GM18907 (cell line): ENCODE results near the gene SORBS2.
"Not testable (repeated sequence)": the region's sequence is repeated elsewhere in the genome, so short reads cannot be mapped to it uniquely, and the experiment has no call there.

Experiments used
- ATAC-seq: cut with Tn5 transposase; IDR thresholded peaks from one replicate; pipeline ENCODE4 v1.9.1; 2021; ENCODE audit warnings: mild to moderate bottlenecking, moderate library complexity; ENCODE audit not compliant: unreplicated experiment

Gene SORBS2, protein sequence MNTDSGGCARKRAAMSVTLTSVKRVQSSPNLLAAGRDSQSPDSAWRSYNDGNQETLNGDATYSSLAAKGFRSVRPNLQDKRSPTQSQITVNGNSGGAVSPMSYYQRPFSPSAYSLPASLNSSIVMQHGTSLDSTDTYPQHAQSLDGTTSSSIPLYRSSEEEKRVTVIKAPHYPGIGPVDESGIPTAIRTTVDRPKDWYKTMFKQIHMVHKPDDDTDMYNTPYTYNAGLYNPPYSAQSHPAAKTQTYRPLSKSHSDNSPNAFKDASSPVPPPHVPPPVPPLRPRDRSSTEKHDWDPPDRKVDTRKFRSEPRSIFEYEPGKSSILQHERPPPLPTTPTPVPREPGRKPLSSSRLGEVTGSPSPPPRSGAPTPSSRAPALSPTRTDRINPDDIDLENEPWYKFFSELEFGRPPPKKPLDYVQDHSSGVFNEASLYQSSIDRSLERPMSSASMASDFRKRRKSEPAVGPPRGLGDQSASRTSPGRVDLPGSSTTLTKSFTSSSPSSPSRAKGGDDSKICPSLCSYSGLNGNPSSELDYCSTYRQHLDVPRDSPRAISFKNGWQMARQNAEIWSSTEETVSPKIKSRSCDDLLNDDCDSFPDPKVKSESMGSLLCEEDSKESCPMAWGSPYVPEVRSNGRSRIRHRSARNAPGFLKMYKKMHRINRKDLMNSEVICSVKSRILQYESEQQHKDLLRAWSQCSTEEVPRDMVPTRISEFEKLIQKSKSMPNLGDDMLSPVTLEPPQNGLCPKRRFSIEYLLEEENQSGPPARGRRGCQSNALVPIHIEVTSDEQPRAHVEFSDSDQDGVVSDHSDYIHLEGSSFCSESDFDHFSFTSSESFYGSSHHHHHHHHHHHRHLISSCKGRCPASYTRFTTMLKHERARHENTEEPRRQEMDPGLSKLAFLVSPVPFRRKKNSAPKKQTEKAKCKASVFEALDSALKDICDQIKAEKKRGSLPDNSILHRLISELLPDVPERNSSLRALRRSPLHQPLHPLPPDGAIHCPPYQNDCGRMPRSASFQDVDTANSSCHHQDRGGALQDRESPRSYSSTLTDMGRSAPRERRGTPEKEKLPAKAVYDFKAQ (N-terminal part only)

GRCh38 chr4:185811509-185812364, at the start of gene SORBS2:
TSS of gene SORBS2 (minus strand) at chr4:185812194. CDS start at chr4:185690571, 121,623 bp downstream.
- ATAC-seq = peak; percentile 85

DNA sequence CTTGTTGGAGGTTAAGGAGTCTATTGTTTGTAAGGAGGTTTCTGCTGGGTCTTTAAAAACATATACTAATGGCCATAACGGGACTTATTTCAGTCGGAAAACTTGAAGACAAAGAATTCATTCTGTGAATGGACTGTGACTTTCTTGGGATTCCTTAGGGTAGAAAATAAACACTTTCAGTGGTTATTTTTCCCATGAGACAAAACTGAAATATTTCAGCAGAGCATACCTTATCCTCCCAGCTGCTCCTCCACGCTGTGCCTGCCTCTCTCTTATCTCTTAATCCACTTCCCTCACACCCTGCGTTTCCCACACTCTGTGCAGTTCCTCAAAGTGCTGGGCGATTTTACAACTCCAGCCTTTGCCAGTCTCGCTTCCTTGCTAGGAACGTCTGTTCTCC, 47.1 kb upstream of the SORBS2 start:
- ATAC-seq = no peak

DNA sequence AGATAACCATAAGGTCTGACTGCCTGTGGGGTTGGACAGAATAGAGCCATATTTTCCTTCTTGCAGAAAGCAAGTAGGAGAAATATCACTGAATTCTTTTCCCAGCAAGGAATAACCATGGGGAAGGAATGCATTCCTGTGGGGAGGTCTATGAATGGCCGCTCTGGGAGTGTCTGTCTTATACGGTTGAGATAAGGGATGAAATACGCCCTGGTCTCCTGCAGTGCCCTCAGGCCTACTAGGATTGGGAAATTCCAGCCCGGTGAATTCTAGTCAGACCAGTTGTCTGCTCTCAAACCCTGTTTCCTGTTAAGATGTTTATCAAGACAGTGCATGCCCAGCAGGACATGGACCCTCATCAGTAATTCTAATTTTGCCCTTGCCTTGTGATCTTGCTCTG, 45.6 kb upstream of the SORBS2 start:
- not testable (repeated sequence) for ATAC-seq

GRCh38 chr4:185853841-185854240, 41.8 kb upstream of the SORBS2 start:
- no peak for ATAC-seq

DNA sequence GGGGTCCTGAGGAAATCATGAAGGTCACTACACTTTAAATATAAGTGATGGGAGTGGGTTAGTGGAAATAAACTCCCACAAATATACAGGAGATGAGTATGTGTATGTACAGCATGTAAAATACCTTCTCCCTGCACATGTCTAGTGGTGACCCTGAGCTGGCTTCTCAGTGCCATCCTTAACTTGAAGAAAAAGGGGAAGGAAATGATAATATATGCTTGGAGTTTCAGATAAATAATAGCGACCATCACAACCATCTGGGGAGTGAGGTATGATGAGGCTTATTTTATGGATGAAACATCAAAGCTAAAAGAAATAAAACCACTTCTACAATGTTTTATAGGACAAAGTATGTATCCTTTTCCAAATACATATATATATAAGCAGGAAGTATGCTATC, 41.0 kb upstream of the SORBS2 start:
- no peak for ATAC-seq

- no peak for ATAC-seq
These were observed 37.9 kb upstream of the SORBS2 start for GRCh38 chr4:185849664-185850550.

DNA sequence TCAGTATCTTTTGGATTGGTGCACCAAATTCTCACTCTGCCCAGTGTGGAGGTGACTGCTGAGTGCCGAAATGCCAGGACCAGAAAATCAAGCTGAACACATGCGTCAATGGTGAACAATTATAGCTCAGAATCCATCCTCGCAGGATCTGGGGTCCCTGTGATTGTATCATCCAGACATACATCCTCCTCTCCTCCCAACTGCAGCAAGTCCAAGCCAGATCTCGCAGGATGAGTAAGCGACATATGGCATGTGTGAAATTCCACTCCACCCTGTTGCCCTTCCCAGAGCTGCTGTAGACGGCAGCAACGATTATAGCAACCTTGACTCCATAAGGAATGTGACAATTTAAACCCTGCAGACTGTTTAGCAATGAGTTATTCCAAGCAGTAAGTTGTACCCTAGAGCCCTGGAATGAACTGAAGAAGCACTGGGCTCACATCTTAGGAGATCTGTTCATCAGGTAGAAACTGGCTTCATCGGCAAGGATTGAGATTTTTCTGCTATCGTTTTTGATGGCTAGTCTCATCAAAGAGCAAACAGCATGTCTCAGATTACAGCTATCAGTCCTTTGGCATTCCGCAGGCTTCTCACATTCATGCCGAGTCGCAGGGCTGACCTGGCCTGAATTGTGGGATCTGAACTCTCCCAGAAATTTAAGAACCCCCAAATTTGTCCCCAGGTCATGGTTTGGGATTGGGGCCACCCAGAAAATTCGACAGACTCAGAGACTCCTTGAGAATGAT, 35.5 kb upstream of the SORBS2 start:
- ATAC-seq = no peak

- ATAC-seq = no peak
These were observed 34.6 kb upstream of the SORBS2 start for GRCh38 chr4:185846505-185847150.

GRCh38 chr4:185845966-185846365, 34.0 kb upstream of the SORBS2 start:
- ATAC-seq = no peak

DNA sequence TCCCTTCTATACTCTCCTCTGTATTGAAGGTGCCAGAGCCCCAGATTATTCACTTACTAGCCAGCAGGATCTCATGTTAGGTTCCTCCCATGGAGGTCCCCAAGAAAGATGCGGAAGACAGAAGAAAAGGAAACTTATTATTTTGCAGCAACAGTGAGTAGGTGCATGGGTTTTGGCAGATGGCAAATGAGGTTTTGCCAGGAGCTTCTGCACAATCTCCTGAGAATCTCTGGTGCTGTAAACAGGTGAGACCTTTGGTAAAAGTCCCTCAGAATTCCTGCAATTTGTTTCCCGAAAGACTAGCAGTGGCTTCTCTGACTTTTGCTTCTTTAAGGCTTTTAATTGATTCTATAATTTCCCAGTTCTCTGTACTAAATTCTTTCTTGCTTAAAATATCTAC, 29.5 kb upstream of the SORBS2 start:
- ATAC-seq = no peak

GRCh38 chr4:185840953-185841352, 29.0 kb upstream of the SORBS2 start:
- ATAC-seq = no peak

DNA sequence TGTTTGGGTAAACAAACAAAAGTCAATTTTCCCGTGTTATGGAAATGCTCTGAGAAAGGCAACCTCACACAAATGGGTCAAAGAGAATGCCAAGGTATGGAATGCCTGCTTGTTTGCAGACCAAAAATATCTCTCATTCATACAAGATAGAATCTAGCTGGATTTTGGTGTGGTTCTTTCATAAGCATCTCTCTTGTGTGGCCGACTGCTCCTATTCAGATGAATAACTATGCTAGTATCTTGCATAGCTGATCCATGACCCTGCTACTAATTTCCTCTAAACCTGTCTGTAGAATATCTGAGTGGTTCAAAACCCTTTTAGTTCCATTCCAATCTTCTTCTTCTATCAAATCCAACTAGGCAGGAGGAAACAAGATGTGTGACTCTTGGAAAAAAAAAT, 28.2 kb upstream of the SORBS2 start:
- ATAC-seq = no peak

DNA sequence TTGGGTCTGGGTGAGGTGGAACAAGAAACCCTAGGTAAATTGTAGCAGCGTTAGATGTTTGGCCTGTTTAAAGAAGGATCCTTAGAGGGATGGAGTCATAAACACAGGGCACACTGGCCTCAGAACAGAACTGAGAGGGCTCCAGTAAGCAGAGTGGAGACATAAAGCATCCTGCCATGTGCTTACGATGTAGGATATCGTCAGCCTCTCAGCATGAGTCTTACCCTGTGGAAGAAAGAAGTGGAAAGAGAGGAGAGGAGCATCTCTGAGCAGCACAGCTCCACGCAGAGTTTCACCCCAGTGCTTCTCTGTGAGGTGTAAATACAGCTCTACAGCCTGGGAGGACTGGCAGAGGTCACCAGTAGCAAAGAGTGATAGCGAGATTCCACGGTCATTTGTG, 27.8 kb upstream of the SORBS2 start:
- no peak for ATAC-seq

GRCh38 chr4:185839194-185839712, 27.3 kb upstream of the SORBS2 start:
- ATAC-seq = no peak

DNA sequence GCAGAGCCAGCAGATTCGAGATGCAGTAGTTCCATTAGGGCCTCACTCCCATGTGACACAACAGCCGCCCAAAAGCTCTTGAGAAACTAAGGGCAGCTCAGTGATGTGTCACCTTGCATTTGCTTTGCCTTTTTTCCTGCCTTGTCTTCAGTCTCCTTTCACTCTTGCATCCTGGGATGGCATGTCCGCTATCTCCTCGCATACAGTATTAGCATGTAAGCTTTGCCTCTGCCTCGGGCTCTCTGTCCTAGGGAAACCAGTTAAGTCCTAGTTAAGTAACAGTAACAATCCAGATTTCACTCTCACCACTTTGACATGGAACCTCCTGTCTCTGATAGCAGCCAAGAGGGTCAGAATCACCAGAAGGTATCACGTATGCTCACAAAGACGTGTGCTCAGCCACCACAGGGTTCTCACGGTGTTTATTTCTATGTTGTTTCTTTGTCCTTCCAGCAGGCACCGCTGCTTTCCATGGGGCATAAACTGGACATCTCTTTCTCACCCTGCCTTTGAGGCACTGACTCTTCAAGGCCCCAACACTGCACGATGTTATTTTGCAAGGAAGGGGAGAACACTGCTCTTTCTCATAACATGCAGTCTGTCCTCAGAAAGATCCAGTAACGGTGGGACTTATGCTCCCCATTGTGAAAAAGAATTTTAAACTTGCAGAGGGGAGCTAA, 26.7 kb upstream of the SORBS2 start:
- ATAC-seq = no peak

GRCh38 chr4:185838104-185838452, 26.1 kb upstream of the SORBS2 start:
- no peak for ATAC-seq

DNA sequence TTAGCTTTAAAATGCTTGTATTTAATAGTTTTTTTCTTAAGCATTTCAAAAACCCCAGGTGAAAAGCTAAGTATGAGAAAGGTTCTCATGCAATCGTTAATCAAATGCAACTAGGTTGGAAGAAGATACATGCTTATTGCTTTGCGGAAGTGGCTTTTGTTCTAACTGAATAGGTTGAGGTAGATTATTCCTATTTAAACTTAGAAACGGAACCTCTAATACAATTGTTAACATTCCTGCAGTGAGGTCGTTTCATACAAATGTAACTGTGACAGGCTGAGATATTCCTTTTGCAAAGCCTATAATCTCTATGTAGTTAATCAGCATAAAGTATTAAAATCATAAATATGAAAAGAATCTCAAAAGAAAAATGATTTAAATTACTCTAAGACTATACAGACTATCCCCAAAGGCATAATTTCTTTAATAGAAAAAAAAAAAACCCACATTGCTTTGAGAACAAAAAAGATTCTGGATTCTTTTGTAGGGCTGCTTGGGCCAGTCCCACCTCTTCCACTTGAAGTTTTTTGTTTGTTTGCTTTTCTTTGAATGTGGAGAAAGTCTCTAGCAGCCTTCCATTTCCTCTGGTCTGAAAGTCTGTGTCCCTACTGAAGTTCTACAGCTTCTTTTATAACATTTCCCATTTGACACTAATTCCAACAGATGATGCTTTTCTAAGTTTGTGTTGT, 25.6 kb upstream of the SORBS2 start:
- no peak for ATAC-seq
